NK-92 treated with Interleukin-12 subunit alpha and Interleukin-12 subunit beta, amount 100 ng/mL, for 24 hours (cell line): ENCODE data around the gene E2F3.

Experiments used
- DNase-seq: peaks from one replicate; lab custom pipeline; 2025; lab: John Stamatoyannopoulos, UW

The E2F3 gene

DNA sequence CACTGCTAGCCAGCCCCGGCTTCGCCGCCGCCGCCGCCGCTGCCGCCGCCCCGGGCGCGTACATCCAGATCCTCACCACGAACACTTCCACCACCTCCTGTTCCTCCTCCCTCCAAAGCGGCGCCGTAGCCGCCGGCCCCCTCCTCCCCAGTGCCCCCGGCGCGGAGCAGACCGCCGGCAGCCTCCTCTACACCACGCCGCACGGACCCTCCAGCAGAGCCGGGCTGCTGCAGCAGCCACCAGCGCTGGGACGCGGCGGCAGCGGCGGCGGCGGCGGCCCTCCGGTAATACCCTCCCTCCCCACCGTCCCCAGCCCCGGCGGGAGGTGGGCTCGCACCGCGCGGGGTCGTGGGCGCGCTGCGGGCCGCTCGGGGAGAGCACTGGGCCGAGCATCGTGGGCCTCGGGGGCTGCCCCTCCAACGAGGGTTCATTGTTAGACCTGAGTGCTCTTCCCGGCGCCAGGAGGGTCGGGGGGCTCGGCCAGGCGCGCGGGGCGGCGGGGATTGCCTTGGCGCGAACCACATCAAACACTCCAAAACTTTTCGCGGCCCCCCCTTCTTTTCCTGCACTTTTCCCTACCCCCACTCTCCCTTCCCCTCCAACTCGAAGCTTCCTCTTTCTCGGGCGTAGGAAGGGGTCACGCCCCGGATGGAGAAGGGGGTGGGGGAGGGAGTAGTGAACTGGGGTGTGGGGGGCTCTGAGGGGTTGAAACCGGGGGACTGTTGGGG, 827 bp downstream of the E2F3 start:
- peak; percentile 41 for DNase-seq

DNA sequence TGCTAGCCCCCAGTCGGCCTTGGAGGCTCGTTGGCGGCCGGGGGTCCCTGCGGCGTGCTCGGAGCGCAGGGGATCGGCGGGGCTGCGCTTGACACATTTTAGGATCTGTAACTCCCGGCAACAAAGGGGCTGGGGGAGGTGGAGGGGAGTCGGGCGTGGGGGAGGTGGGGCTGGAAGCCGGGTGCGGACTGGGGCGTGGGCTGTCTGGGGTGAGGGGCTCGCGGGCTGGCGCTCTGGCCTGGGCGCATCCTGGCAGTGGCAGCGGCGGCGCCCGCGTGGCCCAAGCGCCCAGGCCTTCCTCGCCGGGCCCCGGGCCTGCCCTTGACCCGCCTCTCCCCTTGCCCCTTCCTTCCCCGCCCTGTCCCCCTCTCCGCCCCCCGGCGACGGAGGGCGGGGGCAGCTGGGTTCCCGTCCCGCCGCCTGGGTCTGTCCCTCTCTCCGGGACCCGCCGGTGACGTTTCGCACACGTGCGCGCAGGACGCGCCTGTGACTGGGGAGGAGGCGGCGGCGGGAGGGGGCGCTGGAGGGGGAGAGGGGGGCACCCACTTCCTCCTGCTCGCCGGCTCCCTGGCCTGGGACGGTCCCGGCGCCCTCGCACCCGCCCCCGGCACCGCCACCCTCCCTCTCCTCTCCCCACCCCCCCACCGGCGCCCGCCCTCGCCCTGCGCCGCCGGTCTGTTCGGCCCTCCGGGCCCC, 1.5 kb downstream of the E2F3 start:
- DNase-seq = peak; percentile 95

DNA sequence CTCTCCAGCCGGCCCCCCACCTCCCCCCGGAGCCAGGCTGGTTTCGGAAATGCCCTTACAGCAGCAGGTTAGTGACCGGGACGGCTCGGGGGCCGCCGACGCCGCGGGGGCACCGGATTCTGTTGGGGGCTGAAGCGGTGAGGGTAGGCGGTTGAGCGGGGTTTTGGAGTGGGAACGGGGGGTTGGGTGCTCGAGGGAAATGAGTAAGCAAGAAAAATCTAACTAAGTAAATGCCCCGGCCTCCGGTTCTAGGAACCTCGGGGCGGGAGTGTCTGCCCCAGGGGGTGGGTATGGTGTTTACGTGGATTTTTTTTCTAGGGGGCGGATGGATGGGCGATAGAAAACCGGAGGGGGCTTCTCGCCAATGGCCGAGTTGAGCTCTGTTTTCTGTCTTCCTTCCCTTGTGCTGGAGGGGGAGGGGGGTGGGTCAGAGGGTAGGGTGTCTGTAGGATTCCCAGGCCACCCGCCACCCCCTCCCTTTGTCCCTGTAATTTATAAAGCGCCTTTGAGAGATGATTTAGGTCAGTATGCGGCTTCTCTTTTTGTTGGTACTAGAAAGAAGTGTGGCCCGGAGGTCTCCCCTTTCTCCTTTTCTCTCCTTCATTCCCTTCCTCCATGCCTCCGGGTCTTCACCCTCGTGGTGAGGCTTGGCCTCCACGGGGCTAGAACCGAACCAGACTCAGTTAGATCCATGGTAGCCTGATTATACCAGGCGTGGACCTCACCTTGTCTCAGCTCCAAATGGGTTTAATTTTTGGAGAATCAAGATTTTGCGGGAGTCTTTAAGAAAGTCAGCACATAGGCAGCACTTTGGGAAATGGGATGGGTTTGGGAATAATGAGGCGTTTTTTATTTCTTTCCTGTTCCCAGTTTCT, 2.3 kb downstream of the E2F3 start:
- DNase-seq = no peak

DNA sequence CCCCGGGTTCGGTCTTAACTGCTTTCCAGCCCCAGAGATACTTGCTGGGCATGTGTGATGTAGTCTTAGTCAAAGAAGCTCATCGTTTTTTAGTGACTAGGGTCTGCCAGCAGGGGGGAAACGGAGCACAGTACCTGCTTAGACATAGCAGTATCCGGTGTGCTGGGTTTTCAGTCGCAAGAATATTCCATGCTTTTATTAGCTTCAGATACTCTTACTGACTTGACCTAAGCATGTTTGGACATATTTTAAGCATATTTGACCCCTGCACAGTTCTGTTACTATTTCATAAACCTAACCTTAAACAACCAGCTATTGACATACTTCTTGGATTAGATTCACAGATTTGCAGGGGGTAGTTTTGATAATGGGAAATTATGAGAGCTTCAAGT, 3.0 kb downstream of the E2F3 start:
- DNase-seq = peak; percentile 53

DNA sequence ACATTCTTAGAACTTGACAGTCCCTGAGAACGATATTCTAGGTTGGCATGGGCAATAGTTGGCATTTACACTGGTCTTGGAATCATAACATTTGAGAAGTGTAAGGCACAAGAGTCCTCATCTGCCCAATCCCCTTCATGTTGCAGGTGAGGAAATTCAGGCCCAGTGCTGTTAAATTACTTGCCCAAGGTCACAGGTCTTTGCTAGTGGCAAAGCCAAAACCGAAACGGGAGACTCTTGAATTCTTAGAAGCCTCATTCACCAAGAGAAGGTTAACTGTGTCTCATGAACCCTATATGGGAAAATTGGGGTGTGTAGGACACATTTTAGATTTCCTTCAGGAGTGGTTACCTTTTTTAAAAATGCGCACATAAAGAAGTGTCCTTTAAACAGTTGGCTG, 7.2 kb downstream of the E2F3 start:
- DNase-seq = no peak

DNA sequence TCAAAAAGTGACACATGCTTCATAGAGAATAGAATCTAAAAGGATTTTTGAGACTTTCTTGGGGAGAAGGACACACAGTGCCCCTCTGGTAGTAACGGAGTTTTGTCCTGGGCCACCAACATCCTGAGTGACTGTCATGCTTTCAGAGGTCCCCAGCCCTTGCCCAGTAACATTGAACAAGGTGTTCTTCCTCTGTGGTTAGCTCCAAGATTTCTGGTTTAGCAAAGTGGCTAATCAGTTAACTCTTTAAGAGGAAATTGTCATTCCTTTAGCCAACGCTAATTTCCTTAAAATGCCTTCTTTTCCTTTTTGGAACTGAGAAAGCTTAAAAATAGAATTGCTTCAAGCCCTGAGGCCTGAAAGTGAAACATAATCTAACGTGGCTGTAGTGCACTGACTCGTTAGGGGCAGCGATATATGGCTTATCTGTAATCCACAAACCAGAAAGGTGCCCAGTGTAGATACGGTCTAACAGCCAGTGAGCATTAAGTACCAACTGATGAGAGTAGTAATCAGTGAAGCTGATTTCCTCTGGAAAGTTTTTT, 7.8 kb downstream of the E2F3 start:
- DNase-seq = peak; percentile 16

DNA sequence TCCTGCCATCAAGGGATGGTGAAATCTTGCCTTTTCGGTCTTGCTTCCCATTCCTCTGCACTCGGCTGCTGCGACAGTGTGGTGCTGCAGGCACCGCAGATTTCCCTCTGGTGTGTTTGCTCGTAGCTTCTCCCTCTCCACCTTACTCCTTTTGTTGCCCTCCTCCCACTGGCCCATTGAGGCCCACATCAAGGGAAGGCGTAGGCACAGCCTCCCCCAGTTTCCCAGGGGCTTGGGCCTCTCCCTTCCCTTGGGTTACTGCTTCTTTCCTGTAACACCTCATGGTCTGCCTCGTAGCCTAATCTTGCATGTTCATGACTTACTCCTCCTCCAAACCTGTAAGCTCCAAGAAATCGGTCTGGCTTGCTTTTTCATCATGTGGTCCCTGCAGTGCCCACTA, 9.9 kb downstream of the E2F3 start:
- DNase-seq = no peak

DNA sequence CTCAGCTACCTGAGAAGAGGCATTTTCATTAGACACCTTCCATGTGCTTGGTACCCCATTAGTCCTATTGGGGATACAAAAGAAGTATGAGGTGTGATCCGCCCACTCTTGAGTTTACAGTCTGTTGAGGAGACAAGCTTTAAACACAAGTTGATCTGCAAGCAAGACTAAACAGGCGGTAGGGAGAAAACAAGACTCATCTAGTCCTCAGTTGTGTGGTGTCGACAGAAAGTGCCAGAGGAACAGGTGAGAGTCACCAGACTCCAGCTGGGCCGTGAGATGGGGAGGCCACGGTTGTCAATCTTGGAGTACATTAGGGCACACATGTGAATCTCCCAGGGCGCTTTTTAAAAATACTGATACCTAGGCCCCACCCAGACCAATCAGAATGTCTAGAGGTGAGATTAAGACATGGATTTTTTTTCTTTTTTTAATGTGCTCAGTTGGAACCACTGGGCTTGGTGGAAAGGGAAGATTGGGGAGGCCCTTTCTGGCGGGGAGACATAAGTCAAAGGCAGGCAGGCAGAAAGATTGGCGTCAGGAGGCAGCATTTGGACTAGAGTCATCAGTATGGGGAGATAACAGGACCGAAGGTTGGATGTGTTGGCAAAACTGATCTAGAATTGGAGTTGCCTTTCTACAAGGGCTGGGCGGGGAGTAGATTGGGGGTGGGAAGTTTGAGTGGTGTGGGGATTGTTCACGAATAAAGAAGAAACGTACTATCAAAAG, 10.4 kb downstream of the E2F3 start:
- no peak for DNase-seq

DNA sequence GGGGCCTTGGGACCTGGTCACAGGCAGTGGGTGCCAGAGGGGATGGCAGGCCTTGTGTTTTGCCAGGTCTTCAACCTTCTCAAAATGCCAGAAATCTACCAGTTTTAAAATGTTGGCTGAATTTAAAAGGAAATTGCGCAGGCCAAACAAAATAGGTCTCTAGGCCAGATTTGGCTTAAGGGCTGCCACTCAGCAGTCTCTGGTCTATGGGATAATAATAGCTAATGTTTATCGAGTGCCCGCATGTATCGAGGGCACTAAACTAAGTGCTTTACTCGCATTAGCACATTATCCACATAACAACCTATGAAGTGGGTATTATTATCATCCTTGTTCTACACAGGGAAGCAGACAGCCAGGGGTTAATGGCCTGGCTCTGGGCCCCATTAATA, 11.0 kb downstream of the E2F3 start:
- no peak for DNase-seq

DNA sequence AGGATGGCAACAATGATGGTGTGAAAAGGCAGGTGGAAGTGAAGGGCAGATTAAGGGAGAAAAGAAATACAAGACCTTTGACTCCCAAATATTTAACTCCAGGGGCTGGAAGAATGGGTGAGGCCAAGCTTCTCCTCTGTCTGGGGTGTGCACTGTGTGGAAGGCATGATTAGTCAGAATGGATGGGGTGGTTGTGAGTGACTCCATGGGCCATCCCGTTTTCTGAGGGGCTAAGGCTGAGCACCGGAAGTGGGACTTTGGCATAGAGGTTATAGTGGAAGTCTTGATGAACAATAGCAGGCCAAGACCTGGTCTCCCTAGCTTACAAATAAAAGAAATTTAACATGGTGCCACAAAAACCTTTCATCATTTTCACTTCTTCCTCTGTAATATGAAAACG, 12.1 kb downstream of the E2F3 start:
- DNase-seq = no peak

DNA sequence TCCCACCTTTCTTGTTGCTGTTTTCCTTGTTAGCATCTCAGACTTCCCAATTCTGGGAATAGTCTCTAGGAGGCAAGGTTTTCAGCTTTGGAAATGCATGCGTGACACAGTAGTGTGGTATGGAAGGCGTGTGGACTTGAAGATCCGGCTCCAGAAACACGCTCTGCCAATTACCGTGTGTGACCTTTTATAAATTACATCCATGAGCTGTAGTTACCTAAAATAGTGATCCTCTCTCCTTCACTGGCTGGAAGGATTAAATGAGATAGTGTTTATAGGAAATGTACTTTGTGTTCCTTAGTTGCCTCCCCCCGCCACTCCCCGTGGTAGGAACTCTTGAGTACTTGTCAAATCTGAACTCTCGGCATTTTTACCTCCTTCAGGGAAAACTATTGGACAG, 13.0 kb downstream of the E2F3 start:
- no peak for DNase-seq

DNA sequence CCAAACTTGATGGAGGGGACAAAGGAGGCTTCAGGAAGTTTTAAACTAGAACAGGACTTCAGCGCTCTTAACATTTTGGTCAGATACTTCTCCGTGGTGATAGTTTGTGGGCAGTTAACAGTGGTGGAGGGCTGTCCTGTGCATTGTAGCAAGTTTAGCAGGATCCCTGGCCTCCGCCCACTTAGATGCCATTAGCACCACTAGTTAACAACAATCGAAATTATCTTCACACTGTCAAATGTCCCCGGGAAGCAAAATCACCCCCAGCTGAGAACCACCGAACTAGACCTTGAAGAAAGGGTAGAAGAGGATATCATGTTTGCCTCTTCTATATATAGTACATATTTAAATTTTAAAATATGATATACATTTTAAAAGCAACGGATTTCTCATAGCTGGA, 13.6 kb downstream of the E2F3 start:
- DNase-seq = no peak

DNA sequence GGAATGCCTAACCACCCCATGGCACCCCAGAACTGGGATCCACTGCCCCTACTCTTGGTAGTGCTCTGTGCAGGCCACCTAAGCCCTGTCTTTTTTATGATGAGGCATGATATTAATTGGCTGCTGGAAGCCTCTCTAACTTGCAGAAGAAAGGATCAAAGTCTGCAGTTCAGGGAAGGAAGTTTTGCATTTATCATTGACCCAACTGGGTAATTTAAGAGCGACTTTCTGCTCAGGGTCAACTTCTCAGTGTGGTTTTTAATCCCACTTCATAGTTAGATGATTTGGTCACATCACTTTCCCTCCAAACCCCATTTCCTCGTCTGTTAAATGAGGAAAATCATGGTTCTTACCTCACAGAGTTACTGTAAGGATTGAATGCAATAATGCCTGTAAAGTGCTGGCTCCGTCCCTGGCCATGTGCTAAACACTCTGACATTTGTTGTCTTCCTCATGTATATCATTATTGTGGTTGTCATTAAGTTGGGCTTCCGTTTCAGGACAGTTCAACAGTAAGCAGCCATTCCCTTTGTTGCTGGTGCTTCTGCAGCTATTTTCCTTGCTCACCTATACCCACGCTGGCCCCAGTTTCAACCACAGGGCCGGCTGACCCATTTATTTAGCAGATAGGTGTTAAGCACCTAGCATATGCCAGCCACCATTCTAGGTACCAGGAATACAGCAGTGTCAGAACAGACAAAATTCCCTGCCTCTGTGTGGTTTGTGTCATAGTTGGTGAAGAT, 14.2 kb downstream of the E2F3 start:
- no peak for DNase-seq

DNA sequence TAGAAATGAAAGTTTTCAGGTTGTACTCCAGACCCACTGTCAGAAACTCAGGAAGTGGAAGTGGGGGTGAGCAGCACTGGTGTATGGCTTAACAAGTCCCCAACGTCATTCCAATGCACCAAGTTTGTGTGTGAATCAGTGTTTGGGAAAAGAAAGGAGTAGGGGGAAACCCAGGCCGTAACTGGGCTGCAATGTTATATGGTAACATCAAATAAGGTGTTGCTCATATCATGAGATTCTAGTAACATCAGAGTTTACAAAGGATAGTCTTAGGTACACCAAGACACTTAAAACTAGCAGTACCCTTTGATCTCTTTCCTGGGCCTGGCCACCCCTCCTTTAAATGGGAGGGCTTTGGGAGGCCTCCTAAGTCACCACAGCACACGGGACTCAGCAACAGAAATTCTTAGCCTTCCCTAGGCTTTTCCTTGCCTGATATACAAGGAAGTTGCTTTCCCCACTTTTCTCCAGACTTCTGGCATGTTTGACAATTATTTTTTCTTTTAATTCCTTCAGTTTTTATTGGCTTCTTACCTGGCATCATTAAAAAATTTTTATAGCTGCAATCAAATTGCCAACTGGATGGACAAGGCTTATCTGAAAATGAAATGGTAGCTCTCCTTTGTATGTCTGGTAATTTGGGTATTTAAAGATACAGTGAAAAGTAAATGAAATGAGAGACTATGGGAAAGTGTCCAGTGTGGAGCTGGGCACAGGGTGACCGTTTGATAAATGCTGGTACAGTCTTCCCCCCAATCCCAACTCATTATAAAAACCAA, 15.1 kb downstream of the E2F3 start:
- DNase-seq = no peak

DNA sequence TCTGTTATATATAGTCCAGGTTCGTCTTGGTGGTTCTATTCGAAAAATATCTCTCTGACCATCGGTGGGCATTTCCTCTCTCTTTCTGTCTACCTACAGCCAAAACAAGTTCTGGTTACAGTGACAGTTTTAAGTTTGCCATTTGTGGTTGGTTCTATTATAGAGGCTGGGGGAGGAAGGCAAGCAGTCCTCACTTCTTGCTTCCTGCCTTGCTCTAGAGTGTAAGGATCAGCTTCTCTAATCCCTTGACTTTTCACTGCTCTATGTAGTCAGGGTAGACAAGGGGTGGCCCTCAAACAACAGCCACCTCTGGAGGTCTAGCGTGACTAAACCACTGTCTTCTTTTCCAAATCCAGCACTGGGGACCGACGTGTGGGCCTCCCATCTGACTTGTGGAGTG, 16.1 kb downstream of the E2F3 start:
- no peak for DNase-seq

DNA sequence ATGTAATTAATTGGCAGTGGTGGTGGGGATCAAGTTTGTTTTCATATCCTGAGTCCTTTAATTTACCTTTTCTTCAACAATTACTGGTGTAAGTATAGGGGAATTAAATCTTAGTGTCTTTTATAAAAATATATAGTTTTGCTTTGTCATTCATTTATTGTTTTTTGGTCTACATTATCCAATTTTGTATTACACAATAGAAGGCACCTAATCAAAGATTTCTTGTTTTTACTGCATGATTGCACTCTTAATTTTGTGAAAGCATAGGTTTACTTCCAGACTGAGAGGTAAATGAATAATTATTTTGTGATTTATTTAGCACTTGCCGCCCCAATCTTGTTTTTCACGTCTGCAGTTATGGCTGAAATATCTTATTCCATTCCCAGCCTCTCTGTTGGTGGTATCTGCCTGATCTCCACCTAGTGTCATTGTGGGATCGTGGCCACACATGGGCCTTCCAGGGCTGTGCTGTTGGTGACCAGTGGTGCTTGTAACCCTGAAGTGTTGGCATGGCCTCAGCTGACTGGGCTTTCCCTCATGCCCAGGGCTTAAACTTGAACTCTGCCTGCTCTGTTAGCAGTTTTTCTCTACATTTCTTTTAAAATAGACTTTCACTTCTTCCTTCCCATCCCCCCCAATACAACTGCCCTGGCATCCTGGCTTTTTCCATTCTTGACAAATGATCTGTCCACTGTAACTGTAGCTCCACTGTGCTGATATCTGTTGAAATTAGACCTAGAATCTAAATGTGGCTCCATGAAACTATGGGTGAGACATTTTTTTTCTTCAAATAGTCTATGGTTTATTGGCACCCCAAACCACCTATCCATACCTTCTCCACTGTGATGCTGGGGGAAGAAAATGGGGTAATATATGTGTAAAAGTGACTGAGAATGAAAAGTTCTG, 24.8 kb downstream of the E2F3 start:
- DNase-seq = no peak

DNA sequence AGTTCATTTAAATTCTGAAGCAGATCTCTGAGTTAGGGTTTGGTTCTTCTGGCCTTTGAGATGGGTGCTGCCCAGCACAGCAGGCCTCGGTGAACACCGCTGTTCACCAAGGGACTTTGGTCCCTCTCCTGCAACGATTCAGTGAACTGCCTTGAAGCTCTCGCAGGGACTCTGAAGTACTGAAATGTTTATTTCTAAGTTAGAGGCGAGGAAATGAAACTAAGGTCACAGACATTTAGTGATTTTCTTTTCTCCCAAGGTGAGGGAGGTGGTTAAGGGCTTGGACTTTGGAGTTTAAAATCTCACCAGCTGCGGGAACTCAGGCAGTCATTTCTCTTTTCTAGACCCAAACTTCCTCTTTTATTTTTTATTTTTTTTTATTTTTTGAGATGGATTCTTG, 26.2 kb downstream of the E2F3 start:
- DNase-seq = no peak

DNA sequence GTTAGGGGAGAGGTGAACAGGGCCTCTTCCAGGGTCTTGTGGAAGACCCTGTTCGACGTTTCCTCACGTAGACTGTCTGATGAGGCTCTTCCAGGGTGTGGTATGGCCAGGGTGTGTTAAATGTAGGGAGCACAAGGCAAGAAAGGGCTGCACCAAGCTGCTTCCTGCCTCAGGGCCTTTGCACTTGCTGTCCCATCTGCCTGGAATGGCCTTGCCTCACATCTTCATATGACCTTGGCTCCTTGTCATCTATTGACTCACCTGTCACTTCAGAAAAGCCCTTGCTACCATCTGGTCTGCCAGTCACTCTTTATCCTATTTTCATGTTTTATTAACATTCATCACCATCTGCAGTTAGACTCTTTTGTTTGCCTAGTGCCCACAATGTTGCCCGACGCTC, 31.0 kb downstream of the E2F3 start:
- DNase-seq = no peak

DNA sequence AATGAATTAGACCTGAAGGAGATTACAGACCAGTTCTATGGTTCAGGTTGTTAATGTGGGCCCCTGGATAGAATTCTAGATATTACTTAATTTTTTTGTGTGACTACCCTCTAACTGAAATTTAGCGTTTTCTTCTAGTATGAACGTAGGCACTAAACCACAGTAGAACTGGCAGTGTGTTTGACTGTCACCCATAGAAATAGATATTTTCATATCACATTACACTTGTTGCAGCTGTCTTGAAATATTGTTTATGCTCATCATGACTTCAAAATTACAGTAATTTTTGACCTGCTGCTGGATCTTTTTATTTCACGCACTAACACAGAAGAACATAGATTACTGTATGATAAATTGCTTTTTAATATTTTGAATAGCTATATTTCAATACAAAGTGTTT, 31.6 kb downstream of the E2F3 start:
- DNase-seq = no peak
